ENCODE measurements around the gene PPP6R2. TPM values are rescaled to one million over a fixed set of nuclear protein-coding genes. Genes with fewer than 3 reads are reported as not detected.
A peak's percentile ranks its signal among the peaks of the same experiment; 100 is the strongest.

PPP6R2 gene
- total RNA-seq, 4 donors from 2014 or later: 82.8 to 201 (median 111) TPM

- H3K36me3 ChIP-seq: no peaks in the 10 kb centered on the region
- no peaks in the 10 kb centered on the region for H3K9me3 ChIP-seq
- H3K27me3 ChIP-seq: peaks cover 0 to 22% of the 10 kb centered on the region in 2 donors
- peak overlapping the region in 1 of 4 donors; percentile 79 for H3K27ac ChIP-seq
- H3K4me3 ChIP-seq: no peak overlapping the region
- no peak for DNase-seq
- TF ChIP-seq POLR2A (IDR thresholded peaks at IDR 0.05) (no peak), CTCF (IDR thresholded peaks at IDR 0.05) (no peak)
- H3K4me1 ChIP-seq: peaks cover 0 to 41% (median 20%) of the 10 kb centered on the region in 4 donors
These were observed 140.0 kb downstream of the PPP6R2 start for GRCh38 chr22:50483106-50483505.

GRCh38 chr22:50483556-50483955, 140.4 kb downstream of the PPP6R2 start:
- no peaks in the 10 kb centered on the region for H3K9me3 ChIP-seq
- H3K4me1 ChIP-seq: peaks cover 0 to 41% (median 20%) of the 10 kb centered on the region in 4 donors
- peaks cover 0 to 22% of the 10 kb centered on the region in 2 donors for H3K27me3 ChIP-seq
- TF ChIP-seq CTCF (IDR thresholded peaks at IDR 0.05) (no peak), POLR2A (IDR thresholded peaks at IDR 0.05) (no peak)
- H3K4me3 ChIP-seq: peak overlapping the region in 1 of 4 donors; percentile 5
- DNase-seq: no peak
- no peaks in the 10 kb centered on the region for H3K36me3 ChIP-seq
- peak overlapping the region in 1 of 4 donors; percentile 79 for H3K27ac ChIP-seq

- Histone ChIP-seq H3K27me3 (peaks cover 0 to 22% of the 10 kb centered on the region in 2 donors), H3K36me3 (no peaks in the 10 kb centered on the region), H3K27ac (peak overlapping the region in 3 of 4 donors; percentile 48 to 79 (median 69)), H3K9me3 (no peaks in the 10 kb centered on the region), H3K4me1 (peaks cover 0 to 41% (median 20%) of the 10 kb centered on the region in 4 donors), H3K4me3 (peak overlapping the region in 1 of 4 donors; percentile 5)
- no peak for TF ChIP-seq POLR2A (IDR thresholded peaks at IDR 0.05)
- TF ChIP-seq CTCF (IDR thresholded peaks at IDR 0.05): peak in 2 of 6 experiments; percentile 17 to 18
- DNase-seq: peak; percentile 77 to 83 (median 79)
These were observed 141.1 kb downstream of the PPP6R2 start for GRCh38 chr22:50483977-50484853.

- Histone ChIP-seq H3K4me3 (no peak overlapping the region), H3K27me3 (peaks cover 0 to 20% of the 10 kb centered on the region in 2 donors), H3K9me3 (no peaks in the 10 kb centered on the region), H3K27ac (peak overlapping the region in 2 of 4 donors; percentile 49 to 69), H3K36me3 (no peaks in the 10 kb centered on the region), H3K4me1 (peaks cover 0 to 41% (median 20%) of the 10 kb centered on the region in 4 donors)
- TF ChIP-seq CTCF (IDR thresholded peaks at IDR 0.05) (no peak), POLR2A (IDR thresholded peaks at IDR 0.05) (no peak)
- peak in 2 of 3 donors; percentile 75 to 78 for DNase-seq
These were observed 142.3 kb downstream of the PPP6R2 start for GRCh38 chr22:50485221-50486131.

GRCh38 chr22:50486561-50487289, 143.6 kb downstream of the PPP6R2 start, which contains the start of gene MIOX:
Gene MIOX, plus strand, starts transcription at chr22:50486859. Its CDS starts 39 bp downstream, at chr22:50486898.
- Histone ChIP-seq H3K27ac (peak within 1 kb of the TSS in 1 of 4 donors; percentile 49), H3K9me3 (no peaks in the 10 kb centered on the region), H3K27me3 (peaks cover 0 to 7% of the 10 kb centered on the region in 2 donors), H3K4me3 (no peak within 1 kb of the TSS), H3K4me1 (peaks cover 0 to 31% (median 15%) of the 10 kb centered on the region in 4 donors), H3K36me3 (no peaks in the 10 kb centered on the region)
- peak in 1 of 3 donors; percentile 44 for DNase-seq
- no peak for TF ChIP-seq POLR2A (IDR thresholded peaks at IDR 0.05)
